H9 (cell line): ENCODE measurements around the gene GPR143. TPM values are rescaled to one million over a fixed set of nuclear protein-coding genes. Genes with fewer than 3 reads are reported as not detected.

Experiments used
- DNase-seq: peaks from one replicate; pipeline ENCODE4 v3.0.0-alpha.2; 2017
- H2AFZ ChIP-seq: one replicate; pipeline ENCODE4 v1.6.1; 2013; ENCODE audit warnings: mild to moderate bottlenecking, low read length, control low read depth, moderate library complexity
- H2AK5ac ChIP-seq: 2 replicates; pipeline ENCODE4 v1.6.1; 2013; ENCODE audit warnings: low read length, control low read depth, mixed read lengths; ENCODE audit not compliant: insufficient read length
- H2BK120ac ChIP-seq: one replicate; pipeline ENCODE4 v1.6.1; 2013; ENCODE audit warnings: low read depth, mild to moderate bottlenecking, low read length, control low read depth, inconsistent platforms; ENCODE audit not compliant: poor library complexity, severe bottlenecking
- H2BK12ac ChIP-seq: 2 replicates; pipeline ENCODE4 v1.6.1; 2013; ENCODE audit warnings: low read length, control low read depth, mixed read lengths, low read depth; ENCODE audit not compliant: insufficient read length
- H2BK15ac ChIP-seq: 2 replicates; pipeline ENCODE4 v1.6.1; 2013; ENCODE audit warnings: low read depth, low read length, control low read depth
- H2BK20ac ChIP-seq: one replicate; pipeline ENCODE4 v1.6.1; 2013; ENCODE audit warnings: low read depth, mild to moderate bottlenecking, low read length, control low read depth, inconsistent platforms; ENCODE audit not compliant: poor library complexity, severe bottlenecking
- H2BK5ac ChIP-seq: 2 replicates; pipeline ENCODE4 v1.6.1; 2013; ENCODE audit warnings: low read length, control low read depth, mixed read lengths; ENCODE audit not compliant: insufficient read length
- H3K14ac ChIP-seq: 2 replicates; pipeline ENCODE4 v1.6.1; 2013; ENCODE audit warnings: low read length, control low read depth; ENCODE audit not compliant: insufficient read depth
- H3K18ac ChIP-seq: 2 replicates; pipeline ENCODE4 v1.6.1; 2013; ENCODE audit warnings: low read depth, mild to moderate bottlenecking, mixed read lengths, low read length, control low read depth; ENCODE audit not compliant: insufficient read length
- H3K23ac ChIP-seq: 2 replicates; pipeline ENCODE4 v1.6.1; 2013; ENCODE audit warnings: low read length, control low read depth, mixed read lengths, low read depth; ENCODE audit not compliant: insufficient read length
- H3K23me2 ChIP-seq: 2 replicates; pipeline ENCODE4 v1.6.1; 2013; ENCODE audit warnings: low read depth, mild to moderate bottlenecking, mixed read lengths, low read length, control low read depth; ENCODE audit not compliant: insufficient read length, poor library complexity, severe bottlenecking
- H3K27ac ChIP-seq: 2 replicates; pipeline ENCODE4 v1.5.1; 2013; ENCODE audit warnings: low read length, control low read depth, mixed read lengths, low read depth; ENCODE audit not compliant: insufficient read length
- H3K27me3 ChIP-seq: 2 replicates; pipeline ENCODE4 v1.6.1; 2013; ENCODE audit warnings: low read length, control low read depth, inconsistent platforms; ENCODE audit not compliant: insufficient read depth
- H3K4ac ChIP-seq: 2 replicates; pipeline ENCODE4 v1.6.1; 2013; ENCODE audit warnings: low read depth, mild to moderate bottlenecking, control low read depth, inconsistent platforms, low read length, moderate library complexity
- H3K4me1 ChIP-seq: 2 replicates; pipeline ENCODE4 v1.6.1; 2013; ENCODE audit warnings: low read length, control low read depth, inconsistent platforms; ENCODE audit not compliant: insufficient read depth
- H3K4me2 ChIP-seq: 2 replicates; pipeline ENCODE4 v1.6.1; 2013; ENCODE audit warnings: low read length, control low read depth, mixed read lengths; ENCODE audit not compliant: insufficient read length, insufficient read depth
- H3K56ac ChIP-seq: 2 replicates; pipeline ENCODE4 v1.6.1; 2013; ENCODE audit warnings: low read depth, mild to moderate bottlenecking, mixed read lengths, low read length, control low read depth; ENCODE audit not compliant: insufficient read length
- H3K79me1 ChIP-seq: 2 replicates; pipeline ENCODE4 v1.6.1; 2013; ENCODE audit warnings: low read depth, mild to moderate bottlenecking, moderate library complexity, low read length, control low read depth, inconsistent platforms; ENCODE audit not compliant: insufficient read depth, poor library complexity, severe bottlenecking
- H3K79me2 ChIP-seq: 2 replicates; pipeline ENCODE4 v1.6.1; 2013; ENCODE audit warnings: low read length, control low read depth, inconsistent platforms; ENCODE audit not compliant: insufficient read depth
- H3K9ac ChIP-seq: 2 replicates; pipeline ENCODE4 v1.6.1; 2013; ENCODE audit warnings: low read length, control low read depth, mixed read lengths; ENCODE audit not compliant: insufficient read length; ENCODE audit errors: extremely low read depth
- H3K9me3 ChIP-seq: one replicate; pipeline ENCODE4 v1.6.1; 2013; ENCODE audit warnings: low read depth, low read length, inconsistent platforms; ENCODE audit not compliant: control insufficient read depth
- H3T11ph ChIP-seq: one replicate; pipeline ENCODE4 v1.6.1; 2013; ENCODE audit warnings: mild to moderate bottlenecking, low read length, control low read depth, inconsistent platforms
- H4K20me1 ChIP-seq: one replicate; pipeline ENCODE4 v1.6.1; 2013; ENCODE audit not compliant: control insufficient read depth, insufficient read length, insufficient read depth
- H4K5ac ChIP-seq: 2 replicates; pipeline ENCODE4 v1.6.1; 2013; ENCODE audit warnings: low read depth, mild to moderate bottlenecking, mixed read lengths, low read length, control low read depth; ENCODE audit not compliant: insufficient read length
- H4K8ac ChIP-seq: replicated peaks from 2 replicates; pipeline ENCODE4 v1.6.1; 2013; ENCODE audit warnings: low read length, control low read depth, mixed read lengths, low read depth; ENCODE audit not compliant: insufficient read length
- H4K91ac ChIP-seq: 2 replicates; pipeline ENCODE4 v1.6.1; 2013; ENCODE audit warnings: low read depth, mild to moderate bottlenecking, moderate library complexity, mixed read lengths, low read length, control low read depth; ENCODE audit not compliant: insufficient read length
- H3K27ac Mint-ChIP-seq, 3 experiments: 2 replicates in 2 of 3; 3 replicates in 1 of 3; pipeline ENCODE4 v1.8.0; 2020 to 2021; ENCODE audit warnings: mixed read lengths in 3 of 3, mild to moderate bottlenecking in 1 of 3, moderate library complexity in 1 of 3
- H3K27me3 Mint-ChIP-seq: 2 replicates; pipeline ENCODE4 v1.8.0; 2021; ENCODE audit warnings: low read depth, mild to moderate bottlenecking, moderate library complexity, mixed read lengths
- H3K36me3 Mint-ChIP-seq, 3 experiments: 2 replicates in 2 of 3; 3 replicates in 1 of 3; pipeline ENCODE4 v1.8.0; 2020 to 2021; ENCODE audit warnings: low read depth in 3 of 3, mixed read lengths in 3 of 3; ENCODE audit not compliant: insufficient read depth in 1 of 3
- H3K4me1 Mint-ChIP-seq, 2 experiments: 2 replicates each; pipeline ENCODE4 v1.8.0; 2020; ENCODE audit warnings: mixed read lengths in 2 of 2
- H3K4me3 Mint-ChIP-seq, 2 experiments: 2 replicates in 1 of 2; 3 replicates in 1 of 2; pipeline ENCODE4 v1.8.0; 2020 to 2021; ENCODE audit warnings: mild to moderate bottlenecking in 2 of 2, mixed read lengths in 2 of 2, moderate library complexity in 1 of 2
- H3K9me3 Mint-ChIP-seq, 2 experiments: 2 replicates in 1 of 2; 3 replicates in 1 of 2; pipeline ENCODE4 v1.8.0; 2020; ENCODE audit warnings: mild to moderate bottlenecking in 2 of 2, mixed read lengths in 2 of 2, moderate library complexity in 1 of 2
- WGBS: extraction: QIAGEN DNeasy Blood & Tissue Kit; methylation state at CpG from one replicate; pipeline ENCODE4 v1.1.7; 2013; ENCODE audit warnings: missing lambda C conversion rate, low lambda C conversion rate, mixed read lengths; ENCODE audit not compliant: insufficient read length; ENCODE audit errors: extremely low coverage; 5-methylcytosine and 5-hydroxymethylcytosine counted together
- total RNA-seq: library from RNA; stranded (reverse); gene quantifications from 2 replicates; pipeline ENCODE4 v1.2.1, GENCODE V29; 2021
- TF ChIP-seq, protein P1 (sequence below): fragments of 200-600 bp; sonication (generic); conservative IDR thresholded peaks from 3 replicates; pipeline ENCODE4 v1.8.0; 2021; ENCODE audit warnings: antibody characterized with exemption, mild to moderate bottlenecking

Gene GPR143
- total RNA-seq, 1 experiment from 2014 or later: 7.1 TPM

DNA sequence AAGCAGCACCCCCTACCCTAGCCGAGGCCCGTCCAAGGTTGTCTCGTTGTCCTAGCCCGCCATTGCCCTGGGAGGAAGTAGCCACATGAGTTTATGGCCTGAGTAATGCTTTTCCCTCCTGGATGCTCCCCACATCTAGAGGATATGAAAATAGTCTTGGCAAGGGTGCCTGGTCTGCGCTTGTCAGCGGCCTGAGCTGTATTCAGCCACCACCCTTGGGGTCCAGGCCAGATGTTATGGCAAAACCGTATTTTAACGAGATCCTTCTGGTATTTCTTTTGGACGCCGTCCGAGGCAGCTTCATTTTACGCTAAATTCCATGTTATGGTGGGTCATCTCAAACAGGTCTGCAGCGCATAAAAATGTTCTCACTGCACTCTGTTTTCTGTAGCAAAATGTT, 89.3 kb downstream of the GPR143 start:
- H3K9me3 Mint-ChIP-seq: peaks cover 2 to 45% of the 10 kb centered on the region in 2 experiments
- no peak overlapping the region for H3K56ac ChIP-seq
- H4K5ac ChIP-seq: no peak overlapping the region
- H3K27ac Mint-ChIP-seq: no peak overlapping the region
- H4K8ac ChIP-seq: no peak overlapping the region
- no peak overlapping the region for H2AK5ac ChIP-seq
- no peak overlapping the region for H2BK120ac ChIP-seq
- no peak overlapping the region for H3K4me2 ChIP-seq
- H2BK15ac ChIP-seq: no peak overlapping the region
- H3K27ac ChIP-seq: no peak overlapping the region
- H3K9ac ChIP-seq: no peak overlapping the region
- H3K4me3 Mint-ChIP-seq: no peak overlapping the region
- TF ChIP-seq, protein P1, sequence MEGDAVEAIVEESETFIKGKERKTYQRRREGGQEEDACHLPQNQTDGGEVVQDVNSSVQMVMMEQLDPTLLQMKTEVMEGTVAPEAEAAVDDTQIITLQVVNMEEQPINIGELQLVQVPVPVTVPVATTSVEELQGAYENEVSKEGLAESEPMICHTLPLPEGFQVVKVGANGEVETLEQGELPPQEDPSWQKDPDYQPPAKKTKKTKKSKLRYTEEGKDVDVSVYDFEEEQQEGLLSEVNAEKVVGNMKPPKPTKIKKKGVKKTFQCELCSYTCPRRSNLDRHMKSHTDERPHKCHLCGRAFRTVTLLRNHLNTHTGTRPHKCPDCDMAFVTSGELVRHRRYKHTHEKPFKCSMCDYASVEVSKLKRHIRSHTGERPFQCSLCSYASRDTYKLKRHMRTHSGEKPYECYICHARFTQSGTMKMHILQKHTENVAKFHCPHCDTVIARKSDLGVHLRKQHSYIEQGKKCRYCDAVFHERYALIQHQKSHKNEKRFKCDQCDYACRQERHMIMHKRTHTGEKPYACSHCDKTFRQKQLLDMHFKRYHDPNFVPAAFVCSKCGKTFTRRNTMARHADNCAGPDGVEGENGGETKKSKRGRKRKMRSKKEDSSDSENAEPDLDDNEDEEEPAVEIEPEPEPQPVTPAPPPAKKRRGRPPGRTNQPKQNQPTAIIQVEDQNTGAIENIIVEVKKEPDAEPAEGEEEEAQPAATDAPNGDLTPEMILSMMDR: no peak
- no peak overlapping the region for H2BK5ac ChIP-seq
- no peaks in the 10 kb centered on the region; the same call in 1 of the 2 replicates for H3K27me3 Mint-ChIP-seq
- no peak overlapping the region for H2BK12ac ChIP-seq
- no peaks in the 10 kb centered on the region for H3K27me3 ChIP-seq
- H3K4me1 Mint-ChIP-seq: no peaks in the 10 kb centered on the region
- DNase-seq: no peak
- H3K23me2 ChIP-seq: no peaks in the 10 kb centered on the region
- WGBS: no CpG with 5 or more reads among the region's 13 CpGs
- no peak overlapping the region for H3K23ac ChIP-seq
- H3K4ac ChIP-seq: no peak overlapping the region
- no peaks in the 10 kb centered on the region for H3K79me2 ChIP-seq
- H3K4me1 ChIP-seq: no peaks in the 10 kb centered on the region
- no peaks in the 10 kb centered on the region for H3K79me1 ChIP-seq
- peaks cover 24 to 34% (median 33%) of the 10 kb centered on the region in 3 experiments for H3K36me3 Mint-ChIP-seq
- no peaks in the 10 kb centered on the region for H4K20me1 ChIP-seq
- no peak overlapping the region for H2BK20ac ChIP-seq
- H3K9me3 ChIP-seq: no peaks in the 10 kb centered on the region
- H3T11ph ChIP-seq: no peak overlapping the region
- no peak overlapping the region for H3K14ac ChIP-seq
- no peak overlapping the region for H2AFZ ChIP-seq
- H3K18ac ChIP-seq: no peak overlapping the region
- H4K91ac ChIP-seq: no peak overlapping the region

Other genes with a start within 250 kb of the GPR143 start
- 13.9 and 15.3 TPM in 2 replicates for gene SHROOM2, start 20.6 kb upstream of the GPR143 start, total RNA-seq
- 0.31 and 0.39 TPM in 2 replicates for gene CLDN34, start 201.5 kb upstream of the GPR143 start, total RNA-seq